GM19372 (cell line): Measurements from ENCODE around the gene WNT6.
"Not testable (repeated sequence)": the region's sequence is repeated elsewhere in the genome, so short reads cannot be mapped to it uniquely, and the experiment has no call there.

ENCODE experiments used
- ATAC-seq: cut with Tn5 transposase; IDR thresholded peaks from one replicate; pipeline ENCODE4 v1.9.1; 2021; ENCODE audit warnings: mild to moderate bottlenecking, low read depth, moderate library complexity; ENCODE audit not compliant: unreplicated experiment

The WNT6 gene

DNA sequence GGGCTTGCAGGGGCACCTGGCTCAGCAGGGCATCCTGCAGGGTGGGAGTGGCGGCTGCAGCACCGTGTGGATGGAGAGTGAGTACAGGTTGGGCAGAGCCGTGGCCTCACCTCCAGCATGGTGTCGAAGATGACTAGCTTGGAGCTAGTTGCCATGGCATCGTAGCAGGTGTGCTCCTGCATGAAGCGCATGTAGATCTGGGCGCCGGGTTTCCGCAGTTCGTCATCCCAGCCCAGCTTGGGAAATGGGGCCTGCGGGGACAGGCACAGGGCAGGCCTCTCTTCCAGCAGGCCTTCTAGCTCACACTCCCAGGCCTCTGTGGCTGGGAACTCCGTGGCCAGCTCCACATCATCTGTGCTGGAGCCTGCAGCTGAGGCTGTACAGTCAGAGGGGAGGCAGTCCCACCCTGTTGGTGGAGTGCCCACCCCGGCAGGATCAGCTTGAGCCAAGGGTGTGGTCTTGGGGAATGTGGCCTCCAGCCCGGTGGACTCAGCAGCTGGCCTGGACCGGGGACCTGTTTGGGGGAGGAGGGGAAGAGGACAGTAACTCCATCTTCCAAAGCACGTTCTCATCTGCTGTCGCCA lies 29.6 kb upstream of the WNT6 start:
- no peak for ATAC-seq

DNA sequence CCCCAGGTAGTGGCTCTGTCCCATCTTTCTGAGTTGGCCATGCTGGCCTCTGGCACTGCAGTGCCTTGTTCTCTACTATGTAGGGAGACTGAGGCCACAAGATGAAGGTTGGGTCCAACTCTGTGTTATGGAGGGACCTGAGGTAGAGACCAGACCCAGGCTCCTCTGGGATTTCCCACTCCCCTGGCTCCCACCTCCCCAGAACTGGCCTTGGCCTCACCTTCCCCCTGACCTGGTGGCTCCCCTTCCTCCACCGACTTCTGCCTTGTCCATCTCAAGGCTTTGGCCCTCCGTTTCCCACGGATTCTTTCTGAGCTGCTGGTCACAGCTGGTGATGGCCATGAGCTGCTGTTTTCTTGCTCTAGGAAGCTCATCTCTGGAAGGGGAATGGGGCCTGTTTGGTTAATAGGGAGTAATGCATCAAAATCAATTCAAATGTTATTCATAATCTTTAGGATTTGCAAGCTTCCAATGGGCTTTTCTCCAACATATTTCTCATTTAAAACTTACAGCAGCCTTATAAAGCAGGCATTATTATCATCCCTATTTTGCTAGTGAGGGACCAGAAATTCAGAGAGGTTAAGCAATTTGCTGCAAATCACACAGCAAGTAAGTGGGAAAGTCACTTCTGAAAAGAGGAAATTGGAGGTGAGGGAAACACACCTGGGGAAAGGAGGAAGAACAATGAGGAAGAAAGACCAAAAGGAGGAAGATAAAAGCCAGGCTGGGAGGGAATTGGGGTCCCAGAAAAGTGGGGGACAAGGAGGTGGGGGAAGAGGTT lies 28.9 kb upstream of the WNT6 start:
- no peak for ATAC-seq

DNA sequence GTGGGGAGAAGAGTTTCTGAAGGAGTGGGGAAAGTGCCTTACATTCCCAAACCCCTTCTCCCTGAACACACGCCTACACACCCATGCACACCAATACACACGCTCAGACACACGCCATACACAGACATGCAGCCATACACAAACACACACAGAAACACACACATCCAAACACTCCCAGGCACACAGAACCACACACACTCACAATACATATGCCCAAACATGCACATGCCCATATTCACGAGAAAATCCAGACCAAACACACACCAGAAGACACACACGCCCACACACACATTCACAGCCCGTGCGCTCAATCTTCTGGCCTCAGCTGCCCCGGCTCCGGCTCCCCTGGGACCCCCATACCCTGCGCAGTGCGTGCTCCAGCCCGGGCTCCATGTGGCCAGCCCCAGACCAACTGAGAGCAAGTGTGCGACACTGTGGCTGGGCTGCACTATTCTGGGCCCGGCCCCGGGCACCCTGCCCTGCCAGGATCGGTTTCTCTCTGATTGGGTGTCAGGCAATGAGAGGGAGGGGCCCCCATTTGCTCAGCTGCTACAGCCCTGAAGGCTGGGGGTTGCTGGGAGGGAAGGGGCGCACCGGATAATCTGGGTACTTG lies 28.1 kb upstream of the WNT6 start, which contains the start of gene PRKAG3:
TSS of gene PRKAG3 (minus strand) at position 426 of the 613 bp plus-strand sequence.
- ATAC-seq: no peak

DNA sequence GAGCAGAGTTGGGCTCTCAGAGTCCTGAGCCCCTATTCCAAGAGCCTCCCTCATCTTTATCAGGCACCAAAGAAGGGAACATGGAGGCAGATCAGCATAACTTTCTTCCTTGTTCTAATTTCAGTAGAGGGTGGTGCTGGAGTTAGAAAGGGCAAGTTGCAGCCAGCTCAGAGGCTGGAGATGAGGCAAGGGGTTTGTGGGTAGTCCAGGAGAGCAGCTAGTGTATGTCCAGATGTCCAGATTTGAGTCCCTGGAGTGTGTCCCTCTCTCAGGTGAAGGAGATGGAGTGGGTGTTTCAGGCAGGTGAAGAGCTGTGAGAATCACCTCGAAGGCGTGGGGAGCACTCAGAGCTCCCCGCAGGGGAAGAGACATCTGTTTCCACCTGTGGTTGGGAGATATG lies 27.5 kb upstream of the WNT6 start:
- no peak for ATAC-seq

DNA sequence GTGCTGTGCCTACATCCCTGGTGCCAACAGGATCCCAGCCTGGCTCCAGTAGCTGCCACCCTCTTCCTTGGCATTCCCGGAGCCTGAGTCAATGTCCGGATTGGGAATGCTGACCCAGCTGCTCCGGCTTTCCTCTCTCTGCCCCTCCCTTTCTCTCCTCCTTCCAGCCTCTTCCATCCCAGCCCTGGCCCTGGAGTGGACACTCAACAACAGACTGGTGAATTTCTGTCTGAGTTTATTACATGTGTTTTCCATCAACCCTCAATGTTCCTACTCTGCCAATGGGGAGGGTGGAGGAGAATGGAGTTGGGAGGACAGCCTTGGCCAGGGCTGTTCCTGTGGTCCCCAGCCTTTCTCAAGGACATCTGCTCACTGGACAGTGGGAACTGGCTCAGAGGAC lies 27.1 kb upstream of the WNT6 start:
- ATAC-seq: no peak

DNA sequence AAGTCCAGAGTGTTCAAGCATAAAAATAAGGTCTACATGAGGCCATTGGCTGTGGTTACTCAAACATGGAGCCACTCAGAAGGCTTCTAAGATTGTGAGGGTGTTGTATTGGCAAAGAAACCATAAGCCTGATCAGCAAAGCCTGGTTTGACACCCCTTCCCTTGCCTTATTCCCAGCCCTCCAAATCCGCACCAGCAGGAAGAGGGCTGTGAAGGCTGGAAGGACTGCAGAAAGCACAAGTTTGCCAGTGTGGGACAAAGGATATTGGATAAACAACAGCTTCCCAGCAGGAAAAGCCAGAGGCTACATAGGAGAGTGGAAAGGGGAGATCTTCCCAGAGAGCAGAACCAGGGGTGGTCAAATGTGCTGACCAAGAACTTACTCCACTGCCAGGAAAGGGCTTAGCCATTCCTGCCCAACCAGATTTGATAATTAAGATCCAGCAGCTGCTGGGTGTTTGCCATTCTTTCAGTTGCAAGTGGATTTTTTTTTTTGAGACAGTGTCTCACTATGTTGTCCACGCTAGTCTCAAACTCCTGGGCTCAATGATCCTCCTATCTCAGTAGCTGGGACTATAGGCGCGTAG lies 26.5 kb upstream of the WNT6 start:
- ATAC-seq: no peak

DNA sequence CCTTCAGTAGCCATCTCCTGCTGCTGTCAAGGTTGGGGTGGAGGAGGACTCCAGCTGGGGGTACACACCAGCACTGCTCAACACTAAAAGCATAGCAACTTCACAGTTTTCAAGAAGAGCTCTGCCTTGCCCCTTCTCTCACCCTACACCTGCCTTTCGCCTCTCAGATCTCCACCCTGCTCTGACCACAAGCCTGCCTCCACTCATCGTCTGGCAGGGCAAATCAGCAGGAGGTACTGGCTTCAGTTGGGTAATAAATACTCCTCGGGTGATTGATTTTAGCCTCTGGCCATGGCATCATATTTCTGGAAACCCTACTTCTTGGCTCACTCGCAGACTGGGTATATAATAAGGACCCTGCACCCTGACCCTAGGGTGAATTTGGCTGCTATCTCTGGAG lies 24.9 kb upstream of the WNT6 start:
- no peak for ATAC-seq

DNA sequence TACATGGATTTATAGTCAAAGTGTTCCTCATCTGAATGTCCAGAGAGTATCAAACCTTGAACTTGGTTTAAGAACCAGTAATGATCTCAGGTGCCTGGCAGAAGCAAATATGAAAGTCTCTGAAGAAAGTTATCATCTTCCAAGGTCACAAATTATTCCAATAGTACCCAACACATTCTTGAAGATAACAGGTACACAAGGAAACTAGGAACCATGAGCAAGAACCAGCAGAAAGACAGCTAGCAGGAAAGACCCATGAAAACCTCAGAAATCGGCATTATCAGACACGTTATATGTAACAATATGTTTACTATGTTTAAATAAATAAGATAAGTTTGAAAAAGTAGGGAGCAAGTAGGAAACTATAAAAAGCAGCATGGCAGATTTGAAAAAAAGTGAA lies 22.1 kb upstream of the WNT6 start:
- ATAC-seq: no peak

DNA sequence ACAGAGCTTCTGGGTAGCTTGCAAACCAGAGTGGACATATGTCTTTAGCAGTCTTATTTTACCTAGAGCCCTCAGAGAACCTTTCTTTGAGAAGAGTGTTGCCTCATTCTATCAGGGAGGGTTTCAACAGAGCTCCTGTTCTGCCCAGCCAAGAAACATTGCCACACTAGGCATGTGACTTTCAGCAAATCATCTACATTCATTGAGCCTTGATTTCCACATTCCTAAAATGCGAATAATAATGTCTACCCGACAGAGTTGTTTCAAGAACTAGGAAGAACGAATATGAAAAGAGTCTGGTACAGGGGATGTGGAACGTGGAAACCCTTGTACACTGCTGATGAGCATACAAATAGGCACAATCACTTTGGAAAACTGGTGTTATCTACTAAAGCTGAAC lies 20.2 kb upstream of the WNT6 start:
- ATAC-seq: no peak

DNA sequence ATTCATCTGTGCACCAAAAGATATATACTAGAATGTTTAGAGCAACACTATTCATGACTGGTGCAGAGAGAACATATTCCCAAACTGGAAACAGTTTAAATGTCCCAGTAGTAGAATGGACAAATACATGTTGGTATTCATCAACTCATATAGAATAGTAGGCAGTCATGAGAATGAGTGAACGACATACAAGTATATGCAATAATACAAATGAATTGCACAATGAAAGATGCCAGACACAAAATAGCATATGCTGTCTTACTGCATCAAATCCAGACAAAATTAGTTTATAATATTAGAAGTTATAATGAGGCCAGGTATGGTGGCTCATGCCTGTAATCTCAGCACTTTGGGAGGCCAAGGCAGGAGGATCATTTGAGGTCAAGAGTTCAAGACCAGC lies 19.7 kb upstream of the WNT6 start:
- no peak for ATAC-seq

DNA sequence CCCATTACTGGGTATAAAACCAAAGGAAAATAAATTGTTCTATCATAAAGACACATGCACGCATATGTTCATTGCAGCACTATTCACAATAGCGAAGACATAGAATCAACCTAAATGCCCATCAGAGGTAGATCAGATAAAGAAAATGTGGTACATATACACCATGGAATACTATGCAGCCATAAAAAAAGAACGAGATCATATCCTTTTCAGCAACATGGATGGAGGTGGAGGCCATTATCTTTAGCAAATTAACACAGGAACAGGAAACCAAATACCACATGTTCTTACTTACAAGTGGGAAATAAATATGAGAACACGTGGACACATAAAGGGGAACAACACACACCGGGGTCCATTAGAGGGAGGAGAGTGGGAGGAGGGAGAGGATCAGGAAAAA lies 15.3 kb upstream of the WNT6 start:
- not testable (repeated sequence) for ATAC-seq

DNA sequence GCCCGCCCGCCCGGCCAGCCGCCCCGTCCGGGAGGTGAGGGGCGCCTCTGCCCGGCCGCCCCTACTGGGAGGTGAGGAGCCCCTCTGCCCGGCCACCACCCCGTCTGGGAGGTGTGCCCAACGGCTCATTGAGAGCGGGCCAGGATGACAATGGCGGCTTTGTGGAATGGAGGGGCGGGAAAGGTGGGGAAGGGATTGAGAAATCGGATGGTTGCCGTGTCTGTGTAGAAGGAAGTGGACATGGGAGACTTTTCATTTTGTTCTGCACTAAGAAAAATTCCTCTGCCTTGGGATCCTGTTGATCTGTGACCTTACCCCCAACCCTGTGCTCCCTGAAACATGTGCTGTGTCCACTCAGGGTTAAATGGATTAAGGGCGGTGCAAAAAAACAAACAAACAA lies 12.6 kb upstream of the WNT6 start:
- not testable (repeated sequence) for ATAC-seq

DNA sequence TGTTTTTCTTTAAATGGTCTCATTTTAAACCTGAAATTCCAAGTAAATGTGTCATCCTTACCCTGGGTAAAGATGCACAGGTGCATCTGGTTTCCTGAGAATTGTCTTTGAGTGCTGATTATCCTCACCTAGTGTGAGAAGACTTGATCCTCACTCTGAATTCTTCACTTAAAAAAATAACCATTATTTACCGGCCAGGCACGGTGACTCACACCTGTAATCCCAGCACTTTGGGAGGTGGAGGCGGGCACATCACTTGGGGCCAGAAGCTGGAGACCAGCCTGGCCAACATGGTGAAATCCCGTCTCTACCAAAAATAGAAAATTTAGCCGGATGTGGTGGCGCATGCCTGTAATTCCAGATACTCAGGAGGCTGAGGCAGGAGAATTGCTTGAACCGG lies 9.9 kb upstream of the WNT6 start:
- no peak for ATAC-seq

DNA sequence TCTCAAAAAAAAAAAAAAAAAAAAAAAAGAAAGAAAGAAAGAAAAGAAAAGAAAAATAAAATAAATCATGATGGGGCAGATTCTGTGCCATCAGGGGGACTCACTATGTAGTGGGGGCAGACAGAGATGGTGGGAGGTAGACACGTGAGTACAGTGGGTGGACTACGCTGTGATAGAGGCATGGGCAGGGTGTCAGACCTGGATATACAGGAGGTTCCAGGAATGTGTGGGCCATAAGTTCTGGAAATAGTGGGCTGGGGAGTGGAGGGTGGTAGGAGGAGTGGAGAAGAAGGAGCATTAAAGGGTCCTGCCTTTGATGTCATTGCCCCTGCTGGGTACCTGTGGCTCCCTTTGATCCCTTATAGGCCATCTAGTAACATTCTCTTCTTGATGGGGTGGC lies 8.8 kb upstream of the WNT6 start:
- ATAC-seq: no peak

DNA sequence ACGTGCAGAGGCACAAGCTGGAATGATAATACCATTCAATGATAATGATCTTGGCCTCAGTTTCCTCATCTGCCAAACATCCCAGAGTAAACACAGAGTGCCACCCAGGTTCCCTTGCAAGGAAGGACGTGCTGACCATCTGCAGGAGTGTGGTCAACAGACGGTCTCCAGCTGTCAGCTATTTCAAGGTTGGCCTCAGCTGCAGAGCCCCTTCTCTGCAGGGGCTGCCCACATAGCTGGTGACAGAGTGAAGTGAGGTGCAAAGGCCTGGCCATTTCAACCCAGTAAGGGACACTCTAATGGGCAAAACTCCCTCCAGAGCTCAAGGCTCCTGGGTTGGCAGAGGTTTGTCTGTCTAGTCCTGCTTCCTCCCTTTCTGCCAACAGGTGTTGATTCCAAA lies 8.3 kb upstream of the WNT6 start:
- ATAC-seq: no peak

DNA sequence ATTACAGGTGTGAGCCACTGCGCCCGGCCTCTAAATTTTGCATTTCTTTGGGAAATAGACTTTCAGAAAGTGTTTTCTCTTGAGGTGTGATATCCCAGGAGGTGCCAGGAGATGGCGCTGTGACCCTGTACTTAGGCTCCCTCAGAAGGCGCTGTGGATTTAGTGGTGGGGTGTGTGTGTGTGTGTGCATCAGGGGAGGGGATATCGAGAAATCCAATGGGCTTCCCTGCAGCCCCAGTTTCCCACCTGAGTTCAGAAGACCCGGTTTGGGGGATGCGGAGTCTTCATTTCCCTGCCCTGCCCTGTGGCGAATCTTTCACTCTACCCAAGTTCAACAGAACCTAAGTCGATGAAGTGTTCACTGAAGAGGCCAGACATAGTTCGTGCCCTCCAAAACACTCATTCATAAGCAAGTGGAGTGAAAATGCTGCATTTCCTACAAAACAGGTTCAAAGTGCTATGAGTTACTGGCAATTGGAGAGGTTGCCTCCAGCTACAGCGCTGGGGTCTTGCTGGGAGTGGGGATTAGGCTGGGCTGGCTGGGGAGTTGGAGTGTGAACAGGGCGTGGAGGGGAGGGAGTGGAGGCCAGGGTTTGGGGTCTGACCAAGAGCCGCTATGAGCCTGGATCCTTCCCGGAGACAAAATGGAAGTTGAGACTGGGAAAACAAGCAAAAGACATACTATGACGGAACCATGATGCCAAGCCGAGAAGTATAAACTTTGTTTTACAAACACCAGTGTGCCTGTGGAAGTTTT lies 6.5 kb upstream of the WNT6 start:
- ATAC-seq: no peak

DNA sequence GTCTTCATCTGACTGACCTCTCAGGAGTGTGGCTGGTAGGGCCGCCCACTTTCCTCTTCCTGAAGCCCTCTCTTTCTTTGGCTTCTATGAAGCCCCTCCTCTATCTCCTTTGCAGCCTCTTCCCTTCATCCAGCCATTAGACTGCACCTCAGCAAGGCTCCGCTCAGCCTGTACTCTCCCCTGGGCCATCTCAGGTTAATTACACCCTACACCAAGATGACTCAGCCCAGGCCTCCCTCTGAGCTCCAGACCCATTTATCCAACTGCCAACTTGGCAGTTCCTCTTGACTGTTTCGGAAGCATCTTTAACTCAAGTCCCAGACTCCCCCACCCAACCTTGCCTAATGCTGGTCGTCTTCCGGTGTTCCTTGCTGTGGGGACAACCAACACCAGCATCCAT lies 5.8 kb upstream of the WNT6 start:
- no peak for ATAC-seq

DNA sequence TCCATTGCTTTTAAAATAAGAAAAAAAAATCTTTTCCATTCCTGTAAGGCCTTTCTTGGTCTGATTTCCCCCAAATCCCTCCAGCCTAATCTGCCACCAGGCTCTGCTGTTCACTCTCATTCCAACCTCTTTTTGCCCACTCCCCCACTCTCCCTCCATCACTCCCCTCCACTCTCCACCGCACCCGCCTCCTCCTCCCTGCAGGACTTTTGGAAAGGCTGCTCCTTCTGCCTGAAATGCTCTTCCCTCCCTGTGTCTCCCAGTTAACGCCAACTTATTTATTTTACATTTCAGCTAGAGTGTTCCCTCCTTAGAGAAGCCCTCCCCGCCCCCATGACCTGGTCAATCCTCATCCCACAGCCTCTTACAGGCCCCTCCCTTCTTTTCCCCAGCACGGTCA lies 4.7 kb upstream of the WNT6 start:
- ATAC-seq: no peak

DNA sequence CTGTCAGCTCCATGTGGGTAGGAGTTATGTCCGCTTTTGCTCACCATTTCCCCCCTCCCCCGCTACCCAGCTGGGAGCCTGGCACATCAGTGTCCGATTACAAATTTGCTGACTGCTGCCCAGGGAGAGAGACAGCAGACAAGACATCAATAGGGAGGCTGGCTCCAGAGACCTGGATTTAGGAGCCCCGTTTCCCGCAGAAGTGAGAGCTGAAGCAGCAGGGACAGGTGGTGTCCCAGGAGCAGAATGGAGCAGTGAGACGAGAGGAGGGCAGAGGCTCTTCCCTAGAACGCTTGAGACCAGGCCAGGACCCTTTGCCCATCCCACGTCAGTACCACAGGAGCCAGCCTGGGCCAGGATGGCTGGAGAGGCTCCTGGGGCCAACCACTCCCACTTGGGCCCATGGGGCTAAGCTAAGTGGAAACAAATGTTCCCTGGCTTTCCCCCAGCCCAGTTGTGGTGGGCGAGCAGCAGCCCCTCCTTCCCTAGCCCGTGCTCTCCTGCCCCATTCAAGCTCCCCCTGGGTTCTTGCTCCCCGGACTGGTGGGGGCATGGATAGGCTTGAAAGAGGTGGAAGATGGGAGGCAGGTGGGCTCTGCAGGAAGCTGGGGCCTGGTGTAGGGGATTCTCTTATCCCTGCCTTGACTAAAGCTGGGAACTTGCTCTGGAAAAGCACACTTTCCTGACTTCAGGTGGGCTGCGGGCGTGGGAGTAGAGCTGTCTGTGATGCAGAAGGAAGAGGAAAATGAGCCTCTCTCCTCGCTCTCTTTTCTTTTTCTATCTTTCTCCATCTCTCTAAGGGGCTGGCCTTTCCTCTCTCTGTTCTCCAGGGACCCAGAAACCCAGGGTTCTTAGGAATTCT lies 4.1 kb upstream of the WNT6 start:
- ATAC-seq: no peak
